Coronary artery (tissue), 2 donors: Measurements from ENCODE around the gene PLCL1.

Experiments
- DNase-seq: peaks from one replicate; pipeline ENCODE4 v3.0.0-alpha.2; 2017; ENCODE audit warnings: low spot score
- H3K27ac ChIP-seq, 2 donors: fragments of 200-600 bp; sonication (generic); one replicate each; pipeline ENCODE4 v1.5.1; 2016 to 2019
- H3K4me3 ChIP-seq: fragments of 200-600 bp; sonication (generic); 2 replicates; pipeline ENCODE4 v1.5.1; 2016; ENCODE audit warnings: mild to moderate bottlenecking, moderate library complexity
- TF ChIP-seq, protein P1 (sequence below): fragments of 200-600 bp; sonication (generic); IDR thresholded peaks from one replicate; pipeline ENCODE4 v1.5.1; 2019; ENCODE audit warnings: antibody characterized with exemption

The PLCL1 gene

DNA sequence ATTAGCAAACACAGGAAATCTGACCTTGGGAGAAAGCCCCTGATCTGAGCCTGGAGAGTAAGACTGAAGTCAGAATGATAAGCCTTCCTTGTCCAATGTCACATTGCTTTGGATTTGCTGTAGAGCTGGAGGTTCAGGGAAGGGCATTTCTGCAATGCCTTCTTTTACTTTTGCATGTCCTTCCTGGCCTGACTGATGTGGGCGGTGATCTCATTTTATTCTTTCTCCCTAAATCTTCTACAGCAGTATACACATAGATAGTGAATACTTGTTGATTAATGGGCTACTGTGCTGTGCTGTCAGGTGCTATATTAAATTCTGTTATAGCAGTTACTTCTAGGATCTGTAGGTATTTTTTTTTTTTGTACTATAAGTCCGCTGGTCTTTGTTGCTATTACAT, 62.6 kb downstream of the PLCL1 start:
- Histone ChIP-seq H3K4me3 (no peak overlapping the region), H3K27ac (no peak overlapping the region)
- no peak for DNase-seq
- TF ChIP-seq, protein P1, sequence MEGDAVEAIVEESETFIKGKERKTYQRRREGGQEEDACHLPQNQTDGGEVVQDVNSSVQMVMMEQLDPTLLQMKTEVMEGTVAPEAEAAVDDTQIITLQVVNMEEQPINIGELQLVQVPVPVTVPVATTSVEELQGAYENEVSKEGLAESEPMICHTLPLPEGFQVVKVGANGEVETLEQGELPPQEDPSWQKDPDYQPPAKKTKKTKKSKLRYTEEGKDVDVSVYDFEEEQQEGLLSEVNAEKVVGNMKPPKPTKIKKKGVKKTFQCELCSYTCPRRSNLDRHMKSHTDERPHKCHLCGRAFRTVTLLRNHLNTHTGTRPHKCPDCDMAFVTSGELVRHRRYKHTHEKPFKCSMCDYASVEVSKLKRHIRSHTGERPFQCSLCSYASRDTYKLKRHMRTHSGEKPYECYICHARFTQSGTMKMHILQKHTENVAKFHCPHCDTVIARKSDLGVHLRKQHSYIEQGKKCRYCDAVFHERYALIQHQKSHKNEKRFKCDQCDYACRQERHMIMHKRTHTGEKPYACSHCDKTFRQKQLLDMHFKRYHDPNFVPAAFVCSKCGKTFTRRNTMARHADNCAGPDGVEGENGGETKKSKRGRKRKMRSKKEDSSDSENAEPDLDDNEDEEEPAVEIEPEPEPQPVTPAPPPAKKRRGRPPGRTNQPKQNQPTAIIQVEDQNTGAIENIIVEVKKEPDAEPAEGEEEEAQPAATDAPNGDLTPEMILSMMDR: no peak

DNA sequence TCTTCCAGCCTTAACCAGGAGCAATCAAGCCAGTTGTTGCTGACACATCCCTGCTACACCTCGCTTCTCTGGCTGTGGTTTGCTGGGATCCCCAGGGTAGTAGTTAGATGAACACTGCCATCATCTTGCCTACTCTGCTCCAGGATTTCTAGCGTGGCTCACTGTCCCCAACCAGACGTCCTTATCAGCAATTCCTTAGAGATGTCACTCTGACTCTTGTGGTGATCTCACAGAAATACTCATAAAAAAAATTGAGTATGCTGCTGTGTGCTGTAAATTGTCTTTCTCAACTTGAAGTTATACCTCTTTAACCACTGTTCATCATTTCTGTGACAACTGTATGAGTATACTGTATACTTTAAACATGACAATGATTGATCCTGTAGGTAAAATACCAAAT, 63.2 kb downstream of the PLCL1 start:
- Histone ChIP-seq H3K4me3 (no peak overlapping the region), H3K27ac (no peak overlapping the region)
- TF ChIP-seq, protein P1: no peak
- no peak for DNase-seq

DNA sequence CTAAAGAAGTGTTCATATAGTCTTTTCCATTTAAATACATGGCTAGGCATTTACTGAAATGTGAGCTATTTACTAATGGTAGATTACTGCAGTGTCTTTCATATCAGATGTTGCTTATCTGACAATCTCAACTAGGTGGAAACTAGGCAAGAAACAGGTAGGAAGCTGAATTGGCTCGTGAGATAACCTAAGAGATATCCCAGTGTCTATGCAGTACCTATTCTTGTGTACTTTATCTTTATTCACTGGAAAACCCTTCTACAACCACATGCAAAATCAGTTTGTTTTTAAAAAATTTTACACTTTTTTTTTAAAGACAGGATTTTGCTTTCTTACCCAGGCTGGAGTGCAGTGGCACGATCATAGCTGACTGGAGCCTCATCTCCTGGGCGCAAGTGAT, 63.8 kb downstream of the PLCL1 start:
- H3K4me3 ChIP-seq: no peak overlapping the region
- DNase-seq: no peak
- H3K27ac ChIP-seq: no peak overlapping the region
- TF ChIP-seq, protein P1: no peak

DNA sequence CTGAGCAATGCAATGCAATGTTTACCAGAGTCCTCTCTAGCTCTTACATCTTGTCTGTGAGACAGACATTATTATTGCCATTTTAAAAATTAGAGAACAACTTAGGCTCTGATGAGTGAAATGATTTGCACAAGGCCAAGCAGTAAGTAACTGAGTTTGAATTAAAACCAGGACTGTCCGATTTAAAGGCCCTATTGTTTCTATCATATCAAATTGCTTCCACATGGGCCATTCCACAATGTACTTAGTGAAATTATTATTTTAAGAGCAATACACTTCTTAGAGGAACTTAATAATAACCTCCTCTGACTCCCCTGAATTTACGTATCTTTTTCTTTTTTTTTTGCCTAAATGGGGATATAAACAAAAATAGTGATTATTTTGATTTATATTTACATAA, 64.6 kb downstream of the PLCL1 start:
- Histone ChIP-seq H3K4me3 (no peak overlapping the region), H3K27ac (no peak overlapping the region)
- TF ChIP-seq, protein P1: no peak
- DNase-seq: no peak

DNA sequence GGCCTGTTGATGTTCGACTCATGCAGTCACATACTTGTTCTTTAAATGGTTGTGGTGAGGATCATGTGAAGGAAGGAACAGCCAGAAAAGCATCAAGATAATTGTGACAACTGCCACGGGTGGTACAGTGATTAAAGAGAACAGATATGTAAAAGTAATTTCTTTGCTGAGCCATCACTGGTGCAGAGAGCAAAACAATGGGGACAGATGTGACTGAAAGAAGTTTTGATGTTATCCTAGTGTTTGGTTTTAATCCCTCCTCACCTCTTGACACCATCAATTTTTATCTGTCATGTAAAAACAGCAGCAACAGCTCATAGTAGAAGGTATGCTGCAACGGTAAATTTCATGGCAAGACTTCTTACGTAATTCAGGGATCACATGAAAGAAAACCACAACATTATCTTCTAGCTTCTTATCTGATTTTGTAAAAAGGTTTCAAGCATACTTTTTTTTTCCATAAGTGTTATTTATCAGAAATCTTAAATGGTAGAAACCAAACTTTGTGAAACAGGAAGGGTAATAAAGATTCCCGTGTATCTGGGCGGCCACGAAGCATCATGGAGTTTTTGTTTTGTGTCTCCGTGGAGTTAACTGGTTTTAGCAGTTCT, 65.2 kb downstream of the PLCL1 start:
- Histone ChIP-seq H3K4me3 (no peak overlapping the region), H3K27ac (no peak overlapping the region)
- DNase-seq: no peak
- TF ChIP-seq, protein P1: no peak

DNA sequence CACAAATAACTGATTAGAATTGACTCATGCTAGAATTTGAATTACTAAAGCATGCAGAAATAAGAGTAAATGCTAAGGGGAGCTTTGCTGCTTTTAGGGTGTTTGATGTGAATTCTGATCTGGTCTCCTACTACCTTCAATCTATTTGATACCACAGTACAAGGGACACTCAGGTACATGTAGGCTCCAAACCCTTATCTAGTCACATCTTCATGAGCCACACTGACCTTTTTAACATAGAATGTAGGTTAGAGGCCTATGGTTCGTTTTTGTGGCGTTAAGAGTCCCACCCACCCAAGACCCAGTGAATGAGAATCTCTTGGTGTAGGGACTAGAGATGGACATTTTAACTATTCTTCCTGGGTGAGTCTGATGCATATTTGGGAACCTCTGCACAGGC, 65.7 kb downstream of the PLCL1 start:
- TF ChIP-seq, protein P1: no peak
- Histone ChIP-seq H3K4me3 (no peak overlapping the region), H3K27ac (no peak overlapping the region)
- no peak for DNase-seq

DNA sequence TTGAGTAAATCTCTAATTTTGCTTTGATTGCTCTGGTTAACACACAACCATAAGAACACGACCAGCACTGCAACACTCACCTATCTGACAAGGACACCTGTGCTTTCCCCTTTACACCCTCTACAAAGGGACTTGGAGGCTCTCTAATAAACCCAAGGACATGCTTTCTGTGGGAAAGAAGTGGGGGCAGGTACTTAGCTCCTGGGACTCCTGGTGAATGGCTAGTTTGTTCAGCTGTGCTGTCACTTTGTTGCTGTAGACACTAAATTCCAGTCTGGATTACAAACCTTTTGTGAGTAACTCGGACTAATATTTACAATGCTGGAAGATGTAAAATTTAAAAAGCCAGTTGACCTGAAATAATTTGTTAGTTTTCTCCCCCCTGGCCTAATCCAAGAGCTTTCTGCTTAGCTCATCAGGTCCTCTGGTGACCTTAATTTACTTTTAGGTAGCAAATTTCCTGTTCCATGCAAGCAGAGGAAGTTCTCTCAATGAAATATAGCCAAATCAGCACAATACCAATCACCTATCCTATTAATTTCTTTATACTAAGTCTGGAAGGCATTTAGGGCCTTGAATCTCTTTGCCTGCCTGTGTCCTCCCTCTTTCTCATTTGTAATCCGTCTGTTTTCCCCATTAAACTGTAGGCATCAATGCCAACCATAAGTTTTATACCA, 67.5 kb downstream of the PLCL1 start:
- DNase-seq: no peak
- TF ChIP-seq, protein P1: no peak
- H3K27ac ChIP-seq: no peak overlapping the region
- H3K4me3 ChIP-seq: no peak overlapping the region
